A549 (cell line): Measurements from ENCODE around the gene MATK.

ENCODE experiments used
- BHLHE40 ChIP-seq: IDR thresholded peaks from 2 replicates; pipeline ENCODE4 v1.6.1; 2012; ENCODE audit warnings: low read depth, low read length, inconsistent platforms
- CHD2 ChIP-seq: fragments of 150-350 bp; IDR thresholded peaks from 2 replicates; pipeline ENCODE4 v1.6.1; 2014; ENCODE audit warnings: low read length; ENCODE audit not compliant: partially characterized antibody
- EP300 ChIP-seq, 2 experiments: fragments of >200 bp; sonication (Bioruptor Twin); formaldehyde crosslinking; IDR thresholded peaks; 2 replicates in 1 of 2; 3 replicates in 1 of 2; pipeline ENCODE4 v1.6.1; 2016 to 2017
- ESRRA ChIP-seq: fragments of 150-350 bp; IDR thresholded peaks from 2 replicates; pipeline ENCODE4 v1.6.1; 2014; ENCODE audit warnings: mild to moderate bottlenecking, low read length, borderline replicate concordance
- POLR2AphosphoS2 ChIP-seq: conservative IDR thresholded peaks from 2 replicates; pipeline ENCODE4 v1.6.1; 2012; ENCODE audit warnings: low read length, improper control_type of control experiment, inconsistent platforms
- TF ChIP-seq, protein P1 (sequence below): fragments of >200 bp; sonication (Bioruptor Twin); formaldehyde crosslinking; IDR thresholded peaks from 3 replicates; pipeline ENCODE4 v1.5.1; 2016
- TF ChIP-seq, protein P2 (sequence below): IDR thresholded peaks from 2 replicates; pipeline ENCODE4 v1.6.1; 2012
- TF ChIP-seq, protein P3 (sequence below): fragments of 150-350 bp; IDR thresholded peaks from 2 replicates; pipeline ENCODE4 v1.6.1; 2014; ENCODE audit warnings: low read depth, mild to moderate bottlenecking, low read length
- TF ChIP-seq, protein P4 (sequence below): fragments of 200-600 bp; sonication (generic); IDR thresholded peaks from 2 replicates; pipeline ENCODE4 v1.6.1; 2016; ENCODE audit warnings: antibody characterized with exemption, mild to moderate bottlenecking, moderate library complexity

DNA sequence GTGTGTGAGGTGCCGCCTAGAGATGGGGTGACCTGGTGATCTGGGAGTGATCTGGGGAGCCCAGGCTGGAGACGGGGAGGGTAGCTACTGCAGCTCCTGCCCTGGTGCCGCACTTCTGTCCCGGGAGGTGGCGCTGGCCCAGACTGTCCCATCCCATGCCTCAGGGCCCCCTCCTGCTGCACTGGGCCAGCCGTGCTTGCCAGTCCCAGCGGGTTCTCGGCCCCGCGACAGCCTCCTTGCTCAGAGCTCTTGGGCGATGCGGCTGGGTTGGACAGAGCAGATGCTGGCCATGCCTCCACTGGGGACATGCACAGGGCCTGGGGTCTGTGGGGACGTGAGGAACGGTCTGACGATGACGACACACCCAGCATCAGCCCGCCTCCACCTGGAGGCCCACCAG lies 16.7 kb downstream of the MATK start:
- TF ChIP-seq, protein P1, sequence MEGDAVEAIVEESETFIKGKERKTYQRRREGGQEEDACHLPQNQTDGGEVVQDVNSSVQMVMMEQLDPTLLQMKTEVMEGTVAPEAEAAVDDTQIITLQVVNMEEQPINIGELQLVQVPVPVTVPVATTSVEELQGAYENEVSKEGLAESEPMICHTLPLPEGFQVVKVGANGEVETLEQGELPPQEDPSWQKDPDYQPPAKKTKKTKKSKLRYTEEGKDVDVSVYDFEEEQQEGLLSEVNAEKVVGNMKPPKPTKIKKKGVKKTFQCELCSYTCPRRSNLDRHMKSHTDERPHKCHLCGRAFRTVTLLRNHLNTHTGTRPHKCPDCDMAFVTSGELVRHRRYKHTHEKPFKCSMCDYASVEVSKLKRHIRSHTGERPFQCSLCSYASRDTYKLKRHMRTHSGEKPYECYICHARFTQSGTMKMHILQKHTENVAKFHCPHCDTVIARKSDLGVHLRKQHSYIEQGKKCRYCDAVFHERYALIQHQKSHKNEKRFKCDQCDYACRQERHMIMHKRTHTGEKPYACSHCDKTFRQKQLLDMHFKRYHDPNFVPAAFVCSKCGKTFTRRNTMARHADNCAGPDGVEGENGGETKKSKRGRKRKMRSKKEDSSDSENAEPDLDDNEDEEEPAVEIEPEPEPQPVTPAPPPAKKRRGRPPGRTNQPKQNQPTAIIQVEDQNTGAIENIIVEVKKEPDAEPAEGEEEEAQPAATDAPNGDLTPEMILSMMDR = no peak
- no peak for TF ChIP-seq BHLHE40
- no peak for TF ChIP-seq EP300 (IDR thresholded peaks at IDR 0.05)
- TF ChIP-seq, protein P2, sequence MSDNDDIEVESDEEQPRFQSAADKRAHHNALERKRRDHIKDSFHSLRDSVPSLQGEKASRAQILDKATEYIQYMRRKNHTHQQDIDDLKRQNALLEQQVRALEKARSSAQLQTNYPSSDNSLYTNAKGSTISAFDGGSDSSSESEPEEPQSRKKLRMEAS = no peak
- TF ChIP-seq, protein P3, sequence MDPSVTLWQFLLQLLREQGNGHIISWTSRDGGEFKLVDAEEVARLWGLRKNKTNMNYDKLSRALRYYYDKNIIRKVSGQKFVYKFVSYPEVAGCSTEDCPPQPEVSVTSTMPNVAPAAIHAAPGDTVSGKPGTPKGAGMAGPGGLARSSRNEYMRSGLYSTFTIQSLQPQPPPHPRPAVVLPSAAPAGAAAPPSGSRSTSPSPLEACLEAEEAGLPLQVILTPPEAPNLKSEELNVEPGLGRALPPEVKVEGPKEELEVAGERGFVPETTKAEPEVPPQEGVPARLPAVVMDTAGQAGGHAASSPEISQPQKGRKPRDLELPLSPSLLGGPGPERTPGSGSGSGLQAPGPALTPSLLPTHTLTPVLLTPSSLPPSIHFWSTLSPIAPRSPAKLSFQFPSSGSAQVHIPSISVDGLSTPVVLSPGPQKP = no peak
- TF ChIP-seq, protein P4, sequence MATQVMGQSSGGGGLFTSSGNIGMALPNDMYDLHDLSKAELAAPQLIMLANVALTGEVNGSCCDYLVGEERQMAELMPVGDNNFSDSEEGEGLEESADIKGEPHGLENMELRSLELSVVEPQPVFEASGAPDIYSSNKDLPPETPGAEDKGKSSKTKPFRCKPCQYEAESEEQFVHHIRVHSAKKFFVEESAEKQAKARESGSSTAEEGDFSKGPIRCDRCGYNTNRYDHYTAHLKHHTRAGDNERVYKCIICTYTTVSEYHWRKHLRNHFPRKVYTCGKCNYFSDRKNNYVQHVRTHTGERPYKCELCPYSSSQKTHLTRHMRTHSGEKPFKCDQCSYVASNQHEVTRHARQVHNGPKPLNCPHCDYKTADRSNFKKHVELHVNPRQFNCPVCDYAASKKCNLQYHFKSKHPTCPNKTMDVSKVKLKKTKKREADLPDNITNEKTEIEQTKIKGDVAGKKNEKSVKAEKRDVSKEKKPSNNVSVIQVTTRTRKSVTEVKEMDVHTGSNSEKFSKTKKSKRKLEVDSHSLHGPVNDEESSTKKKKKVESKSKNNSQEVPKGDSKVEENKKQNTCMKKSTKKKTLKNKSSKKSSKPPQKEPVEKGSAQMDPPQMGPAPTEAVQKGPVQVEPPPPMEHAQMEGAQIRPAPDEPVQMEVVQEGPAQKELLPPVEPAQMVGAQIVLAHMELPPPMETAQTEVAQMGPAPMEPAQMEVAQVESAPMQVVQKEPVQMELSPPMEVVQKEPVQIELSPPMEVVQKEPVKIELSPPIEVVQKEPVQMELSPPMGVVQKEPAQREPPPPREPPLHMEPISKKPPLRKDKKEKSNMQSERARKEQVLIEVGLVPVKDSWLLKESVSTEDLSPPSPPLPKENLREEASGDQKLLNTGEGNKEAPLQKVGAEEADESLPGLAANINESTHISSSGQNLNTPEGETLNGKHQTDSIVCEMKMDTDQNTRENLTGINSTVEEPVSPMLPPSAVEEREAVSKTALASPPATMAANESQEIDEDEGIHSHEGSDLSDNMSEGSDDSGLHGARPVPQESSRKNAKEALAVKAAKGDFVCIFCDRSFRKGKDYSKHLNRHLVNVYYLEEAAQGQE = no peak
- TF ChIP-seq CHD2 = no peak
- TF ChIP-seq POLR2AphosphoS2 = no peak
- TF ChIP-seq ESRRA = no peak
